ENCODE measurements around the gene TP53INP2. TPM values are rescaled to one million over a fixed set of nuclear protein-coding genes. Genes with fewer than 3 reads are reported as not detected.
A peak's percentile ranks its signal among the peaks of the same experiment; 100 is the strongest.

Gene TP53INP2
- total RNA-seq, 8 experiments from 2014 or later: 3.7 to 15.3 (median 11.0) TPM

DNA sequence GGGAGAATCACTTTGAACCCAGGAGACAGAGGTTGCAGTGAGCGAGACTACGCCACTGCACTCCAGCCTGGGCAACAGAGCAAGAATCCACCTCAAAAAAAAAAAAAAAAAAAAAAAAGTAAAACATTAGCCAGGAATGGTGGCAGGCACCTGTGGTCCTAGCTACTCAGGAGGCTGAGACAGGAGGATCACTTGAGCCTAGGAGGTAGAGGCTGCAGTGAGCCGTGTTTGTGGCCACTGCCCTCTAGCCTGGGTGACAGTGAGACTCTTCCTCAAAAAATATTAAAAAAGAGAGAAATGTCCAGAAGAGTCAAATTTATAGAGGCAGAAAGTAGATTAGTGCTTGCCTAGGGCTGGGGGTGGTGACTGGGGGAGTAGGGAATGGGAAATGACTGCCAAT, 20.5 kb upstream of the TP53INP2 start:
- Histone ChIP-seq H3K27ac (no peak overlapping the region), H3K4me1 (replicated peaks in 1 of 2) (no peaks in the 10 kb centered on the region), H3K4me3 (no peak overlapping the region)
- in situ Hi-C loops (cut with MboI; ENCODE audit: low pct_unique_long_range_greater_than_20kb in 2 of 9, low sequenced_read_pairs in 9 of 9, unreplicated experiment in 9 of 9): no loop called here
- no peak for ATAC-seq (replicated peaks in 6 of 8)
- WGBS, 10 experiments: 40 to 100% (median 89%) methylated on average over 1 to 2 of the region's 3 CpGs; no CpG with 5 or more reads in 4 of the 10 experiments

- Histone ChIP-seq H3K4me1 (replicated peaks in 1 of 2) (no peaks in the 10 kb centered on the region), H3K27ac (no peak overlapping the region), H3K4me3 (no peak overlapping the region)
- 80 to 83% methylated on average over 1 to 2 of the region's 2 CpGs; no CpG with 5 or more reads in 8 of the 10 experiments for WGBS, 10 experiments
- in situ Hi-C loops (cut with MboI; ENCODE audit: low pct_unique_long_range_greater_than_20kb in 2 of 9, low sequenced_read_pairs in 9 of 9, unreplicated experiment in 9 of 9): no loop called here
- ATAC-seq (replicated peaks in 6 of 8): no peak
Measured at GRCh38 chr20:34689486-34689885, 14.7 kb upstream of the TP53INP2 start.

GRCh38 chr20:34691838-34692237, 12.3 kb upstream of the TP53INP2 start:
- Histone ChIP-seq H3K4me1 (replicated peaks in 1 of 2) (no peaks in the 10 kb centered on the region), H3K4me3 (no peak overlapping the region), H3K27ac (no peak overlapping the region)
- 20 to 70% (median 55%) methylated on average over 1 to 3 of the region's 3 CpGs; no CpG with 5 or more reads in 2 of the 10 experiments for WGBS, 10 experiments
- in situ Hi-C loops (cut with MboI; ENCODE audit: low pct_unique_long_range_greater_than_20kb in 2 of 9, low sequenced_read_pairs in 9 of 9, unreplicated experiment in 9 of 9): no loop called here
- ATAC-seq (replicated peaks in 6 of 8): no peak

GRCh38 chr20:34693414-34693813, 10.7 kb upstream of the TP53INP2 start:
- Histone ChIP-seq H3K27ac (no peak overlapping the region), H3K4me3 (no peak overlapping the region), H3K4me1 (replicated peaks in 1 of 2) (no peaks in the 10 kb centered on the region)
- peak in 1 of 8 experiments; percentile 51 for ATAC-seq (replicated peaks in 6 of 8)
- WGBS, 10 experiments: 60 to 100% (median 63%) methylated on average over 1 to 2 of the region's 4 CpGs; no CpG with 5 or more reads in 6 of the 10 experiments
- in situ Hi-C loops (cut with MboI; ENCODE audit: low pct_unique_long_range_greater_than_20kb in 2 of 9, low sequenced_read_pairs in 9 of 9, unreplicated experiment in 9 of 9): no loop called here

GRCh38 chr20:34701405-34702085, 2.6 kb upstream of the TP53INP2 start:
- in situ Hi-C loops (cut with MboI; ENCODE audit: low pct_unique_long_range_greater_than_20kb in 2 of 9, low sequenced_read_pairs in 9 of 9, unreplicated experiment in 9 of 9): loop anchor here in 2 of 9 experiments (25.0 kb wide), 2 partner anchors 164 to 389 kb away; partner anchors contain the start of gene AHCY (in 1 of the 2)
- WGBS, 10 experiments: 47 to 100% (median 100%) methylated on average over 1 to 3 of the region's 6 CpGs; no CpG with 5 or more reads in 5 of the 10 experiments
- Histone ChIP-seq H3K4me3 (no peak overlapping the region), H3K27ac (no peak overlapping the region), H3K4me1 (replicated peaks in 1 of 2) (peaks cover 5 to 11% of the 10 kb centered on the region in 2 donors)
- no peak for ATAC-seq (replicated peaks in 6 of 8)

DNA sequence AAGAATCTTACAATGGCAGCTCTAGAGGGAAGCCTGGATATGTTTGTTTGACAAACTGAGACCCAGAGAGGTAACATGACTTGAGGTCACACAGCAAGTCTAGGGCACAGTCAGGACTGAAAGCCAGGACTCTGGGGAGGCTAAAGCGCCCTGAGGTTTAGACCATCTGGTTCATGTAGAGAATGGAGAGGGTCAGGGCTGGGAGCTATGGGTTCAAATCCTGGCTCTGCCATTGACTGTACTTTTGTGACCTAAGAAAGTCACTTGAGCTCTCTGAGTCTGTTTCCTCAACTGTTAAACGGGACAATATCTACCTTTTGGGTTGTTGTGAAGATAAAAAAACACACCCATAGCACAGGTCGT, 1.1 kb upstream of the TP53INP2 start:
- WGBS, 10 experiments: 0 to 80% (median 25%) methylated on average over 1 to 2 of the region's 3 CpGs; no CpG with 5 or more reads in 4 of the 10 experiments
- in situ Hi-C loops (cut with MboI; ENCODE audit: low pct_unique_long_range_greater_than_20kb in 2 of 9, low sequenced_read_pairs in 9 of 9, unreplicated experiment in 9 of 9): loop anchor here in 2 of 9 experiments (25.0 kb wide), 2 partner anchors 166 to 391 kb away; partner anchors contain the start of gene AHCY (in 1 of the 2)
- H3K27ac ChIP-seq: no peak overlapping the region
- H3K4me1 ChIP-seq (replicated peaks in 1 of 2): peaks cover 5 to 11% of the 10 kb centered on the region in 2 donors
- H3K4me3 ChIP-seq: peak overlapping the region; percentile 75 to 99 (median 91)
- no peak for ATAC-seq (replicated peaks in 6 of 8)

DNA sequence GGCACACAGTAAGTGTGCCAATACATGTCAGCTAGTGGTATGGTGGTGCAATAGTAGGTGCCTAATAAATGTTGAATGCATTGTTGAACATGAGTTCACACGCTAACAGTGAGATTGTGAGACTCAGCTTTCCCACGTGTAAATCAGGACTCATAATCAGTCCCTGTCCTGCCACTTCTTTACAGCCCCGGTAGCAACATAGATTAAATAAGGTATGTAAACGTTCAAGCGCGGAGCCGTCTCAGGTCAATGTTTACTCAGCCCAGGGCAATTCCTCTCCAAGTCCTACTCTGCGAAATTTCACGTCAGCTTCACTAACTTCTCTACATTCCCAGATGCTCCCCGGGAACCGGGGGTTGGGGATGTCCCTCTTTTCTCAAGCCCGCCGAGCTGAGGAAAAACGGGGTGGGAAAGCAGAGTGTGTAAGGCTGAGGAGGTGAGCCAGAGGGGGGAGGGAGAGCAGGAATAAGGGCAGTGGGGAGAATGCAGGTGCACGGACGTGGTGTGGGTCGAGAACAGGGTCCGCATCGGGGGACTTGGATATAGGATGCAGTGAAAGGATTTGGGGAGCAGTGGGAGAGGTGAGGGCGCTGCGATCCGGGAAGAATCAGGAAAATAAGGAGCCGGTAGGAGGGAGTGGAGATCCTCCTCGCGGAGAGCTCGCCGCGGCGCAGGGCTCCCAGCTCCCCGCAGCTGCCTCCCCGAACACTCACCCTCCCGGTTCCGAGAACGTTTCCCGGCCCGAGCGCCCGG, 544 bp upstream of the TP53INP2 start:
- Histone ChIP-seq H3K4me3 (peak overlapping the region; percentile 75 to 99 (median 91)), H3K27ac (peak overlapping the region; percentile 93 to 99), H3K4me1 (replicated peaks in 1 of 2) (peaks cover 5 to 11% of the 10 kb centered on the region in 2 donors)
- in situ Hi-C loops (cut with MboI; ENCODE audit: low pct_unique_long_range_greater_than_20kb in 2 of 9, low sequenced_read_pairs in 9 of 9, unreplicated experiment in 9 of 9): loop anchor here in 2 of 9 experiments (25.0 kb wide), 2 partner anchors 166 to 391 kb away; partner anchors contain the start of gene AHCY (in 1 of the 2)
- 0 to 36% (median 0%) methylated on average over 1 to 5 of the region's 38 CpGs; no CpG with 5 or more reads in 5 of the 10 experiments for WGBS, 10 experiments
- ATAC-seq (replicated peaks in 6 of 8): peak in 7 of 8 experiments; percentile 1 to 13 (median 7)

GRCh38 chr20:34705008-34705396, 858 bp downstream of the TP53INP2 start:
- no peak for ATAC-seq (replicated peaks in 6 of 8)
- WGBS, 10 experiments: 20 to 56% (median 39%) methylated on average over 1 to 2 of the region's 5 CpGs; no CpG with 5 or more reads in 6 of the 10 experiments
- Histone ChIP-seq H3K27ac (peak overlapping the region; percentile 93 to 99), H3K4me1 (replicated peaks in 1 of 2) (peaks cover 7 to 11% of the 10 kb centered on the region in 2 donors), H3K4me3 (peak overlapping the region; percentile 75 to 99 (median 91))
- in situ Hi-C loops (cut with MboI; ENCODE audit: low pct_unique_long_range_greater_than_20kb in 2 of 9, low sequenced_read_pairs in 9 of 9, unreplicated experiment in 9 of 9): loop anchor here in 2 of 9 experiments (25.0 kb wide), 2 partner anchors 168 to 393 kb away; partner anchors contain the start of gene AHCY (in 1 of the 2)

- 60 to 100% (median 88%) methylated on average over 1 to 2 of the region's 6 CpGs; no CpG with 5 or more reads in 3 of the 10 experiments for WGBS, 10 experiments
- Histone ChIP-seq H3K4me1 (replicated peaks in 1 of 2) (peaks cover 11 to 17% of the 10 kb centered on the region in 2 donors), H3K27ac (peak overlapping the region; percentile 93 to 99), H3K4me3 (peak overlapping the region; percentile 75 to 99 (median 91))
- peak in 2 of 8 experiments; percentile 0 to 1 for ATAC-seq (replicated peaks in 6 of 8)
- in situ Hi-C loops (cut with MboI; ENCODE audit: low pct_unique_long_range_greater_than_20kb in 2 of 9, low sequenced_read_pairs in 9 of 9, unreplicated experiment in 9 of 9): loop anchor here in 2 of 9 experiments (25.0 kb wide), 2 partner anchors 168 to 393 kb away; partner anchors contain the start of gene AHCY (in 1 of the 2)
Measured at GRCh38 chr20:34705397-34706301, 1.5 kb downstream of the TP53INP2 start.

DNA sequence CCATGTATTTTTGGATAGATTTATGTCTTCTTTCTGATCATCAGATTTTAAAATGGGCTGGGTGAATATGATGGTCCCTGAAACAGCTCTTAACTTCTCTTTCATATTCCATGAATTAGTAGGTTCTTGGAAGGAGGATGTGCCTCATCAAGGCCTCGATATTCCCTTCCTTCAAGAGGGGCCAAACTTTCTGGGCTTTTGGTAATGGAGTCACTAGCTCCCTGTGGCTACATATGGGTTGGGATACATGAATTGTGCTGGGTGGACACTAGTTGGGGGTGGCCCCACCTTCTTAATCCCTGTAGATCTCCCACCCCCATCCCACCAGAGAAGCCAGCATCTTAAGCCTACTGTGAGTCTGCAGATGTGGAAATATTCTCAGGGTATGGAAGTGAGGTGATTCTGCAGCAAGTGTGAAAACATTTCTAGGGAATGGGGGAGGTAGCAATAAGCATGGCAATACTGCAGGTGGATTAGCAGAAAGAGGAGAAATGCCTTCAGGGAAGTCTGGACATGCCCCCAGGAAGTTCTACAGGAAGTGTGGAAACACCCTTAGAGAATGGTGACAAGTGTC, 2.2 kb downstream of the TP53INP2 start:
- ATAC-seq (replicated peaks in 6 of 8): no peak
- H3K4me1 ChIP-seq (replicated peaks in 1 of 2): peaks cover 13 to 18% of the 10 kb centered on the region in 2 donors
- H3K27ac ChIP-seq: no peak overlapping the region
- 80 to 100% (median 84%) methylated on average over 1 of the region's 1 CpG; no CpG with 5 or more reads in 6 of the 10 experiments for WGBS, 10 experiments
- in situ Hi-C loops (cut with MboI; ENCODE audit: low pct_unique_long_range_greater_than_20kb in 2 of 9, low sequenced_read_pairs in 9 of 9, unreplicated experiment in 9 of 9): loop anchor here in 2 of 9 experiments (25.0 kb wide), 2 partner anchors 169 to 394 kb away; partner anchors contain the start of gene AHCY (in 1 of the 2)
- H3K4me3 ChIP-seq: no peak overlapping the region

- WGBS, 10 experiments: 73% methylated on average over 2 of the region's 3 CpGs; no CpG with 5 or more reads in 9 of the 10 experiments
- no peak for ATAC-seq (replicated peaks in 6 of 8)
- H3K4me3 ChIP-seq: no peak overlapping the region
- H3K4me1 ChIP-seq (replicated peaks in 1 of 2): peaks cover 13 to 18% of the 10 kb centered on the region in 2 donors
- no peak overlapping the region for H3K27ac ChIP-seq
- in situ Hi-C loops (cut with MboI; ENCODE audit: low pct_unique_long_range_greater_than_20kb in 2 of 9, low sequenced_read_pairs in 9 of 9, unreplicated experiment in 9 of 9): loop anchor here in 2 of 9 experiments (25.0 kb wide), 2 partner anchors 170 to 395 kb away; partner anchors contain the start of gene AHCY (in 1 of the 2)
Measured at GRCh38 chr20:34706912-34707784, 3.0 kb downstream of the TP53INP2 start.

Data from motor neuron (in vitro differentiated cells).